HG03565 (cell line): Measurements from ENCODE around the gene CDS2.
A peak's percentile ranks its signal among the peaks of the same experiment; 100 is the strongest.
"Not testable (repeated sequence)": the region's sequence is repeated elsewhere in the genome, so short reads cannot be mapped to it uniquely, and the experiment has no call there.

Experiments
- ATAC-seq: cut with Tn5 transposase; IDR thresholded peaks from one replicate; pipeline ENCODE4 v1.9.1; 2021; ENCODE audit warnings: mild to moderate bottlenecking, moderate library complexity; ENCODE audit not compliant: unreplicated experiment

The CDS2 gene

DNA sequence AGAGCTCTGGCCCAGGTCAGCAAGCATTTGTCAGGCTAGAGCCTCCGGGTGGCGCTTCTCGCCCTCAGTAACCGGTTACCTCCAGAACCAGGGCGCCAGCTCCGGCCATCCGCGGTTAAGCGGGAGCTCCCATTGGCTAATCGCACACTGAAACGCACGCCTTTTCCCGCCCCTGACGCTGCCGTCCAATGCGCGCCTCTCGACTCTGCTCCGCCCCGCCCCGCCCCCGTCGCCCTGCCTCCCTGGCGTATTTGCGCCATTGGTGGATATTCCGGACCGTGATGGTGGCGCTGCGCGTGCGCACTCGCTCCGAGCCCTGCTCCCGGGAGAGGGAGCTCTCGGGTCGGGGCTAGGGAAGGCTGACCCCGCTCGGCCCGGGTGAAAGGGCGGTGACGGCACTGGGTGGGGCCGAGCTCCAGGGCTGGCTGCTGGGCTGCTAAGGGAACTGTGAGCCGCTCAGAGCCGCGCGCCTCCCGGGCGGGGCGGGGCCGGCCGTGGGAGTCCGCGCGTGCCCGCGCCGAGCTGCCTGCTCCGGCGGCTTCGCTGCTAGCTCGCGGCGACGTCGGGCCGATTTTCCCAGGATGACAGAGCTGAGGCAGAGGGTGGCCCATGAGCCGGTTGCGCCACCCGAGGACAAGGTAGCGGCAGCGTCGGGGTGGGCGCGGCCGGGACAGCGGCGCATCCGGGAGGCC, at the start of gene CDS2:
Gene CDS2 (plus strand): TSS at position 497 of the 692 bp plus-strand sequence. CDS start 85 bp downstream, at position 582.
- ATAC-seq: peak; percentile 77

DNA sequence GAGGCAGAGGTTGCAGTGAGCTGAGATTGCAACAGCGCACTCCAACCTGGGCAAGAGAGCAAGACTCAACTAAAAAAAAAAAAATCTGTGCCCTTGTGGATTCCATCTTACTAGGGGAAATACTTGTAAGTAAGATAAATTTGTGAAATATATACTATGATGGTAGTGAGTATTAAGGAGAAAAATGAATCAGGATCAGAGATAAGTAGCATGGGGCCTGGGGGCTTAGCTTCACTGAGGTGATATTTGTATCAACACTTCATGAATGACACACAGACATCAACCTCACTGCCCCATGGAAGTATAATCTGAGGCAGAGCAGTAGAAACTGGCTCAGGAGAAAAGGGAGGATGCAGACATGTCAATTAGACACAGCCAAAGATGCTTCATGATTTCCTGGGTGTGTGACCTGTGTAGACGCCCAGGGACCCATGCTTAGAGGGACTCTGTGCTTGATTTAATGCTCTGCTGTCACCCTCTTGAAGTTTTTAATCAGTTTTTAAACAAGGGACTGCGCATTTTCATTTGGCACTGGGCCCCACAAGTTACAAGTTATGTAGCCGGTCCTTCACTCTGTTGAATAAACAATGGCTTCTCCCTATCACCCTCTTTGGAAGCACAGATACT, 48.9 kb upstream of the CDS2 start:
- no peak for ATAC-seq

DNA sequence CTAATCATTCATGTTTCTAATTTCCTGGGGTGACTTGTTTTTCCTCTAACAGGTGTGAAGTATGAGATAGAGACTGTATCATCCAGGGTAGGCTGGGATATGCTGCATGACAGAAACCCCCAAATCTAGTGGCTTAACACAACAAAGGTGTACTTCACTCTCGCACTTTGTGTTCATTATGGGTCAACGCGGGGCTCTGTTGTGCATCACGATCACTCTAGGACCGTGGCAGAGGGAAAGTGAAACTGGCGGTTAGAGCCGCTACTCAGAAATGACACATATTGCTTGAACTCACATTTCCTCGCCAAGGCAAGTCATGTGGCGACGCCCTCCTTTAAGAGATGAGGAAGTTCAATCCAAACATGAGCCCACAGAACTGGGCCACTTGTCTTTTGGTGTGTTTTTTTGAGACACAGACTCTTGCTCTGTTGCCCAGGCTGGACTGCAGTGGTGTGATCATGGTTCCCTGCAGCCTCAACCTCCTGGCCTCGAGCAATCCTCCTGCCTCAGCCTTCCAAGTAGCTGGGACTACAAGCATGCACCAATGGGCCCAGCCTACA, 48.3 kb upstream of the CDS2 start:
- ATAC-seq: peak; percentile 96

DNA sequence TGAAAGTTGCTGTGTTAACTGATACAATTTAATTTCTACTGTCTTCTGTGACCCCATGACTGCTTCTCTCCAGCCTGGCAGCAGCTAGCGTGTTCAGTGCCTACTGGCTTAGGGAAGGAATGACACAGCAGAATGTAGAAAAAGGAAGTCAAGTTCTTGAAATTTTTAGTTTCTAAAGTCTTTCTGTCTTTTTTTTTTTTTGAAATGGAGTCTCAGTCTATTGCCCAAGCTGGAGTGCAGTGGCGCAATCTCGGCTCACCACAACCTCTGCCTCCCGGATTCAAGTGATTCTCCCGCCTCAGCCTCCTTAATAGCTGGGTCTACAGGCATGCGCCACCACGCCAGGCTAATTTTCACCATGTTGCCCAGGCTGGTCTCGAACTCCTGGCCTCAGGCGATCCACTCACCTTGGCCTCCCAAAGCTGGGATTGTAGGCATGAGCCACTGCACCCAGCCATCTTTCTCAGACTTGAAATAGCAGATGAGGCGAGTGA, 46.4 kb upstream of the CDS2 start:
- ATAC-seq: no peak

DNA sequence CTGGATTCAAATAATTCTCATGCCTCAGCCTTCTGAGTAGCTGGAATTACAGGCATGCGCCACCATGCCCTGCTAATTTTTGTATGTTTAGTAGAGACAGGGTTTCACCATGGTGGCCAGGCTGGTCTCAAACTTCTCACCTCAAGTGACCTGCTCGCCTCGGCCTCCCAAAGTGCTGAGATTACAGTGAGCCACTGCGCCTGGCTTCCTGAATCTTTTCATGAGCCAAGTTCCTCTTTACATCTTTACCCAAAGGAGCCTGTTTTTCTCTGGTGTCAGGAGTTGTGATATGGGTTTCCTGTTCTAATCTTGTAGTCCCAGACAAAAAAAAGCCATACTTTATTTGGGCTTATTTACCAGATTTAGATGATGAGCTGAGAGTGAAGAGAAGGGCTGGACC, 41.4 kb upstream of the CDS2 start:
- ATAC-seq: no peak

DNA sequence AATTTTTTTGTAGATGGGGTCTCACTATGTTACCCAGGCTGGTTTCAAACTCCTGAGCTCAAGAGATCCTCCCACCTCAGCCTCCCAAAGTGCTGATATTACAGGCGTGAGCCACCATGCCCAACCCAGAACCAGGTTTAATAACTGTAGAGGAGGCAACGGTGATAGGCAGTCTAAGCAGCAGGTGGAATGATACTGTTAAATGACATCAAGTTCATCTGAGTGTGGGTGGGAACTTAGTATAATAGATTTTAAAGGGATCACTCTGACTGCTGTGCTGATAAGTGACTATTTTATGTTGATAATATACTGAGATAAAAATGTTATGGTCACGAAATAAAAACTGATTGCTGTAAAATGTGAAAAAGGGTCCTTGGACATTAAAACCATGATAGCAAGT, 38.1 kb upstream of the CDS2 start:
- ATAC-seq: no peak

DNA sequence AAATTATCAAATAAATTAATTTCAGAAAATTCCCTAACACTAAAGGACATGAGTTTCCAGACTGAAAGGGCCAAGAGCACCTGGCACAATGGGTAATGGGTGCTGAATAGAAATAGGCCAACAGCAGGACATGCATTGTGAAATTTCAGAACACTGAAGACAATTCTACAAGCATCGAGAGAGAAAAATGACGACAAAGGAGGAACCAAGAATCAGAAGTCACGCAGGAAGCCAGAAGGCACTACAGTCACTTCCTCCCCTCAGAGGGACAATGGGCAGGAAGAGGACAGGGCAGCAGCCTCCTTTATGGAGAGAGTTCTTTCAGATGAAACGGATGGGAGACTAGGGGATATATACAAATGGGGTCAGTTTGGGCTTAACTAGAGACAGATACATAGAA, 36.6 kb upstream of the CDS2 start:
- ATAC-seq: peak; percentile 45

DNA sequence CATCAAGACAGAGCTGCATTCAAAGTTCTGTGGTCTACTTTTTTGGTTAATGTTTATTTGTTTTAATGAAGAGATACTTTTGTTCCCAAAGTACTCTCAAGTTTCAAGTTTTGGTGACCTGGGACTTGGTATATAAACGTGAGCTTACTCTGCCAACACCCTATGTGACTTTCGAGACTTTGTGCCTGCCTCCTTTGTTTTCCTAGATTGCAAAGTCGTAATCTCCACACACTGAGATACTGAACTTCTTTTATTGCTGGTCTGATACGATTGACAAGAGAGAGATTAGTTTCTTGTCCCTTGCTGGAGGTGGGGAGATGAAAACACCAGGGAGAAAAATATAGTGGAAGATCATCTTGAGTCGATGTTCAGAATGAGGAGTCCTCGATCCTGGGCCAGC, 34.9 kb upstream of the CDS2 start:
- no peak for ATAC-seq

DNA sequence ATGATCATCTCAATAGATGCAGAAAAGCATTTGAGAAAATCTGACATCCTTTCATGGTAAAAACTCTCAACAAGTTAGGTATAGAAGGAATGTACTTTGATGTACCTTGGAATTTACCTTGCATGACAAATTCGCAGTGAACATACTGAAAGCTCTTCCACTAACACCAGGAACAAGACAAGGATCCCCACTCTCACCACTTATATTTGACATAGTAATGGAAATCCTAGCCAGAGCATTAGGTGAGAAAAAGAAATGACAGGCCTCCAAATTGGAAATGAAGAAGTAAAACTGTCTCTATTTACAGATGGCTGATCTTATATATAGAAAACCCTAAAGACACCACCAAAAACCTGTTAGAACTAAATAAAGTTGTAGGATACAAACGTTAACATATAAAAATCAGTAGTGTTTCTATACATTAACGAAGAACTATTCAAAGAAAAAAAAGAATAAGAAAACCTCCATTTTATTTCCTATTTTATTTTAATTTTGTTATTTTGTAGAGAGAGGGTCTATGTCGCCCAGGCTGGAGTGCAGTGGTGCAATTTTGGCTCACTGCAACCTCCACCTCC, 34.0 kb upstream of the CDS2 start:
- no peak for ATAC-seq

DNA sequence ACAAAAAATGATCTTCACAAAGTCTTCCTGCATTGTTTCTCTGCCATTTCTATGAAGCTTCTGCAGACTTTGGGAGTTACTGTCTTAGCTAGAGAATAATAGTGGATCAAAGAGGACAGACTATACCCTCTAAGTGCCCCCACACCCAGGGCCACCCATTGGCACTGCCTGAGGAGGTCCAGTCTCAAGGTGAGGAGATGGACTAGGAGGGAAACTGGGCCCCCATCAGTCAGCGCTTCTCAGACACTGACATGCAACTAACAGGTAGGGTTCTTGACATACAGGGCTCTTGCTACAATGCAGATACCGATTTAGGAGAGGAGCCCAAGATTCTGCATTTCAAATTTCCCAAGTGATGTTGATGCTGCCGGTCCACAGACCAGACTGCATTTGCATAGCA, 31.4 kb upstream of the CDS2 start:
- no peak for ATAC-seq

DNA sequence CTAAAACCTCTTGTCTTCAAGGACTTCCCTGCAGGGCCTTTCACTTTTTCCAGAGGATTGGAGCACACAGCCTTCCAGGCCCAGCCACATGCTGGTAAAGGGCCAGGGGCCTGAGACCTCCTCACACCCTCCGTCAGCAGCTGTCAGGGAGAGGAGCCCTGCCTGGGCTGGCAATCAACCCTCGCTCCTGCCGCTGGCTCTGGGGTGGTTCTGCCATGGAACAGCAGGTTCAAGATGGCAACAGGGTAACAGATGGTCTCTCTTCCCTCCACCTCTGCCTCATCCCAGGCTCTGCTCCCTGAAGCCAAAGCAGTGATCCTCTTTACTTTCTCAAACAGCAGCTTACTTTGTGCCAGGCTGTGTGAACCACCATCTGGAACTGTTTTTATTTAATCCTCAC, 30.9 kb upstream of the CDS2 start:
- no peak for ATAC-seq

DNA sequence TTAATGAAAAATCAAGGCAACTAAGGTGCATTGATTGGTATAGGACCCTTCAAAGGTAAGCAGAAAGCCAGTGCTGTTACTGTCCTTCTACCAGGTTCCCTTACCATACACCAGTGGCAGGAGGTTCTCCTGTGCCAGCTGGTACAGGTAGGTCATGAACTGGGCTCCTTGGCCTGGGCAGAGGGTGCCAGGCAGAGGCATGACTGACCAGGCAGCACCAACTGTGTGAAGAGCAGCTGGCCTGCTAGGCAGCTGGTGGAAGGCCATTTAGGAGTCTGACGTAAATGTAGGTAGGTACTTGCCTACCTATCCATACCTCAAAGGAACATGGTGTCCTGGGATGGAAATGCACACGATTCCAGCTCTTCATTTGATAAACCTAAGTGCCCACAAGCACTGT, 30.3 kb upstream of the CDS2 start:
- no peak for ATAC-seq

DNA sequence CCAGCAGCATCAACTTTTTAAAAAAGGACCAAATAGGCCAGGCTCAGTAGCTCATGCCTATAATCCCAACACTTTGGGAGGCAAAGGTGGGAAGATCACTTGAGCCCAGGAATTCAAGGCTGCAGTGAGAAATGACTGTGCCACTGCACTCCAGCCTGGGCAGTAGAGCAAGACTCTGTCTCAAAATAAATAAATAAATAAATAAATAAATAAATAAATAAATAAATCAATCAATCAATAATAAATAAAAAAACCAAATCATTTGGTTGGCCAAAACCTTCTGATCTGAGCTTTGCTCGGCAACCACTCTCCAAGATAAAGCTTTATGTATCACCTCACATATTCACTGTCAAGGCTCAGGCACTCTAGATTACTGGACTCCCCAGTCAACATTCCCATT, 27.8 kb upstream of the CDS2 start:
- not testable (repeated sequence) for ATAC-seq

DNA sequence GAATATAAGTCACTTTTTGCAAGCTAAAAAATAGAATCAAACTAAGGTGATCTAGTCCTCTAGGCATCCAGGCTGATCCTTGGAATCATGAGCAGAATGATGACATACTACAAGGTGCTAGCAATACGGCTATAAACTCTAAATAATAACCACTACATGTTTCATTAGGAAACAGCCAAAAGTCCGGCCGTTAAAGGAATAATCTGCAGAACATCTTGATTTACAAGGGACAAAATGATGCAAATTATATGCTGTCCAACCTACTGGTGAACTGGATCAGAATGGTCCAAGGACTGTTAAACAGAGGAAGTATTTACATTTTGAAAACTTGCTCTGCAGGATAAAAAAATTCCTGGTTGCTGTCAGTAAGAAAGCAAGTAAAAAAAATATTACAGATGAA, 26.9 kb upstream of the CDS2 start:
- not testable (repeated sequence) for ATAC-seq

DNA sequence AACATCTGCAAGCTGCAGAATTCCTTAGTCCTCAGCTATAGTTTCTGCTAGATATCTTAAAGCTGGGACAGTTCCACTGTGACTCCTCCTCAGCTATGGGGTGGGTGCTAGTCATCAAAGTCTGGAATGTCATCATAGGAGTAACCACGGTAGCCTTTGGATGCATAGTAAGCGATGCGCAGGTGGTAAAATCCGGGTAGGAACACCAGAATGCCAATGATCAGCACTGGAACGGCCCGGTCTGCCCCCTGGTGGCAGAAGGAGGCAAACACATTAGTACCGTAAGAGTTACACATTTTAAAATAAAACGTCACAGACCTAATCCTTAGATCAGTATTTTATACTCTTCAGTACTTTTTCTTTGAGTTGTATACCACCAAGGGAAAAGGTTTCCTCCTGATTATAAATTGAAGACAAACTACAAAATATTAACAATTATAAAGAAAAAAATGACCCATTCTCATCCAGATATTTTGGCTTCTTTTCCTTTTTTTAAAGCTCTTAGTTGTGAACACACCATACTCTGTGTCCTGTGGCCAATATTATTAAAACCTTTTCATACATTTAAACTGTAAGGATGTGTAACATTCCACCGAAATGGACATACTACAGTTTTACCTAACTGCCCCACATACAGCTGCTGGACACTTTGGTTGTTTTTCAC, 26.0 kb upstream of the CDS2 start:
- no peak for ATAC-seq

DNA sequence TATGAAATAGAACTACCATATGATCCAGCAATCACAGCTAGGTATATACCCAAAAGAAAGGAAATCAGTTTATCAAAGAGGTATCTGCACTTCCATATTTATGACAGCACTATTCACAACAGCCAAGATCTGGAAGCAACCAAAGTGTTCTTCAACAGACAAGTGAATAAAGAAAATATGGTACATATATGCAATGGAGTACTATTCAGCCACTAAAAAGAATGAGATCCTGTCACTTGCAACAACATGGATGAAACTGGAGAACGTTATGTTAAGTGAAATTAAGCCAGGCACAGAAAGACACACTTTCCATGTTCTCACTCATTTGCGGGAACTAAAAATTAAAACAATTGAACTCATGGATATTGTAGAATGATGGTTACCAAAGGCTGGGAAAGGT, 22.3 kb upstream of the CDS2 start:
- no peak for ATAC-seq

DNA sequence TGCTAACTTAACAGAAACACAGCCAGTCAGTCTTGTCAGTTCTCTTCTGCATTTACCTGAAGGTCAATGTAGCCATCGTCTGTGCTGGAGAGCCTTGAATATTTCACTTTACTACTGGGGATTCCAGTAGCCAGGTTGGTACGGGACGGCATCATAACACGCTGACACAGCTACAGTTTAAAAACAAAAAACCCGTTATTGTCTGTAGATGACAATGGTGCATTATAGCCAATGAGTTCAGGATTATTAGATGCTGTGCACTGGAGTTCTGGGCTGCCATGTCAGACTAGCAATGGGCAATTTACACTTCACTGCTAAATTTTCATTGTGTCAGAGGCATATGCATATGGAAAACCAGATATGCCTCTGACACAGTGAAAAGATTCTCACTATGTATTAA, 17.5 kb upstream of the CDS2 start:
- no peak for ATAC-seq

DNA sequence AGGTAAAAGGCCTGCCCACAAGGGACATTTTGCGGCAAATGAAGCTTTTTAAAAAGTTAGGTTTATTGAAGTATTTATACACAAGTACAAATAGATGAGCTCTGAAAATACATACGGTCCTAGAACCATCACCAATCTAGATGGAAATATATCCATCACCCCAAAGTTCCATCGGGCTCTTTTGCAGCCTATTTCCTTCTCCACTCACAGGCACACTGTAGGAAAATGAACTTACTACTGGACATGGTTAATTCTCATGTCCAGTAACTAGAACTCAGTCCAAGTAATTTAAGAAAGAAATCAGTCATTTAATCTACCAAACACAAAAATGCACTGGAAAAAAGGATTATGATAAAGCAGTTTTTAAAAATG, 13.2 kb upstream of the CDS2 start:
- ATAC-seq: no peak

DNA sequence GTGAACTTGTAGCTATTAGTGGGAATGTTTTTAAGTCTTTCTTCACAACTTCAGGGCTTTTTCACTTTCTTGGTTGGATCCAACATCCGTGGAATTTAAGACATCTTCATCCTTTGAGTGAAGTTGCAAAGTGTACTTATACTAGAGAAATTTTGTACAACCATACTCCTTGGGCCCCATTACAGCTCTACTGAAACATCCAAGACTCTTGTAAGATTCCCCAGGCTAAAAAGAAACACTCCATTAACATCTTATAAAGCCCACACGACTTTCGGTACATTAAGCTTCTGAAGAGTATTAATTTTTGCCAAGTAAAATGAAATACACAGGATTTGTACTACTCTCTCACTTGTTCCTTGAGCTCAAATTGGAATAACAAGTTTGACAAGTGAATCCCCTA, 12.4 kb upstream of the CDS2 start:
- ATAC-seq: no peak

DNA sequence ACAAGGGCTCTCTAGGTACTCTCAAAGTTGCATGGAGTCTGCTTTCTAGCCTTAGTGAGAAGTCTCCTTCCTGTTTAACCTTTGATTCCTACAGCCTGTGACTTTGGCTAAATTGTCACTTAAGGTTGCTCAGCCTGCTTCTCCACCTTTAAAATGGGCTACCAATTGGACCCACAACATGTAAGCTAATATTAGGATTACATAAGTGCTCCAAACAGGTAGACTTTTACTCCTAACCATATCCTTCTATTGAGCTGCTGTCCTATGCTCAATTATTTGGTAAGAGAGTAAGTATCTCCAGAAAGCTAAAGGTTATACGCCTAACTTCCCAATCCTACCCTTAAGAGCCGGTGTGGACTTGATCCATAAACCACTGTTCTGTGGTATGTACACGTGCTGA, 9.9 kb upstream of the CDS2 start:
- no peak for ATAC-seq
